Stimulated activated CD8-positive, alpha-beta memory T cell treated with anti-CD3 and anti-CD28 coated beads, Interleukin-7, amount 100 ng/mL, for 48 hours (primary cell): Measurements from ENCODE around the gene INPP4A.
"Not testable (repeated sequence)": the region's sequence is repeated elsewhere in the genome, so short reads cannot be mapped to it uniquely, and the experiment has no call there.

ENCODE experiments used
- DNase-seq, 2 donors: peaks; one replicate each; pipeline ENCODE4 v3.0.0-alpha.2; 2020; ENCODE audit warnings: low read depth in 1 of 2; ENCODE audit errors: extremely low read depth in 1 of 2

INPP4A gene

DNA sequence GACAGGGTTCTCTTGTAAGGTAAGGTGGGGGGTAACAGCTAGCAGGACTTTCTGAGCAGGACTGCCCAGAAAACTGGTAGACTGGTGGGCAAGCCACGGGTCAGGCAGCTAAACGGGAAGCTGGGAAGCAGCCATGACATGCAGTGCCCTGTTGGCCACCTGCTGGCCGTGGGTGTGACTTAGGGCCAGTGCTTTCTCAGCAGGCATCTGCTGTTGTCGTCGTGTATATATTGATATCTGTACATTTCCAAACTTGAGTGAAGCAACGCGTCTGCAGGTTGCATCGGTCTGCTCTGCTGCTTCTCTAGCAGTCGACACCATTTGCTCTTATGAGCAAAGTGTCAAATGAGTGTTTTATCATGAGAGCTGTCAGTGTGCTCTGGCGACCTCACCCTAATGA lies 132.7 kb downstream of the INPP4A start:
- DNase-seq: no peak

DNA sequence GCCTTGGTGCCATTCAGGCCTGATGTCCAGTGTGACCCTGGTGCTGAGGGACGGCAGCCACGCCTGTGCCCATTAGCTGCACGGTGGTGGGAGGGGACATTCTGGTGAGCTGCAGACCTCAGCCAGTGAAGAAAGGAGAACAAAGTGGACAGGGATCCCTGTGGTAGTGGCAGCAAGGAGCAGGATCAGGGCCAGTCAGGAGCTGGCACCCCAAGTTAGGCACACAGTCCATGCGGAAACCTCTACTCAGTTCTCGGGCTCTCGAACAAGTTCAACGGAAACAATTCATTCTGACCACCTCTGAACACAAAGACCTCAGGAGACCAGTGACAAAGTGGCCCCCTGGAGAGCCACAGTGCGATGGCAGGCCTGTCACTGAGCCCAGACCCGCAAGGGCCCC lies 133.6 kb downstream of the INPP4A start:
- DNase-seq: no peak

- DNase-seq: no peak
Measured at GRCh38 chr2:98579926-98580325, 135.3 kb downstream of the INPP4A start.

GRCh38 chr2:98580656-98581284 lies 136.1 kb downstream of the INPP4A start:
- DNase-seq: no peak

- DNase-seq: no peak
Measured at GRCh38 chr2:98582523-98582922, 137.9 kb downstream of the INPP4A start.

GRCh38 chr2:98583276-98583675 lies 138.6 kb downstream of the INPP4A start:
- DNase-seq: no peak

GRCh38 chr2:98583816-98584618 lies 139.4 kb downstream of the INPP4A start:
- no peak for DNase-seq

DNA sequence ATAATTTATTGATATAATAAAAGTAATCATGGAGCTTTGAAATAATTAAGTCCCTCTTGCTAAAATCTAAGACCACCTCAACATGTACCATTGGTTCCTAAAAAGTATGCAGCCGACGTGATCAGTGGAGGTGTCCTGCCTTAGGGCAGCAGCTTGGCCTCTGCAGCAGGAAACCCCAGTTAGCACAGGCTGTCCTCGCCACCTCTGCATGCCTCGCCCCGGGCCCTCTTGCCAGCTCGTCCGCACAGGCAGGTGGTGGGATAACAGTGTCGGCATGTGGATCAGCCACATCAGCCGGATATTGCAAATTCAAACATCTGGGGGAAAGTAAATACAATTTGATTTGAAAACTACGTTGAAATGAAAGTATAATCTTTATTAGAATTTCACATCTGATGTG lies 140.7 kb downstream of the INPP4A start:
- no peak for DNase-seq

DNA sequence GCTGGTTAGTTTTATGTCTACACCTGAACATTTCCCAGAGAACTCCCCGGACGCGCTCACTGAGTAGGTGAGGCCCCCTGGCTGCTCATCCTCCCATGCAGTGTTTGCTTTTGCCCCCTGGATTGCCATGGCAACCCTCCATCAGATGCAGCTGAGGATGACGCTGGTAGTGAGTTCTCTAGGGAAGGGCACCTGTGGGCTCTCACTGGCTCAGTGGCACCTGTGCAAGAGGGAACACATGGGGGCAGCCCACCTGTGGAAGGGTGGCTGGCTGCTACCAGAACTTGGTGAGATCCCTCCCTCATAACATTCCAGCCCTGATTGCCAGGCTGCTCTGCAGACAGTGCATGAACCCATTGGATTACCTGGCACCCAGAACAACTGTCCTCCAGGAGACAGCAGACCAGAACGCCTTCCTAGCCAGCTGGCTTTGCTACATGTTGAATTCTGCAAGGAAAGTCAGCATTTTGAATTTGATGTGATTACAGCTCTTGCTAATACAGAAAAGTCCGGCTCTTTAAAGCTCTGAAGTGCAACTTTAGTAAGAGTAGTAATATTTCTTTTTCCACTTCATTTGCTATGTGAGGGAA lies 142.0 kb downstream of the INPP4A start:
- no peak for DNase-seq

DNA sequence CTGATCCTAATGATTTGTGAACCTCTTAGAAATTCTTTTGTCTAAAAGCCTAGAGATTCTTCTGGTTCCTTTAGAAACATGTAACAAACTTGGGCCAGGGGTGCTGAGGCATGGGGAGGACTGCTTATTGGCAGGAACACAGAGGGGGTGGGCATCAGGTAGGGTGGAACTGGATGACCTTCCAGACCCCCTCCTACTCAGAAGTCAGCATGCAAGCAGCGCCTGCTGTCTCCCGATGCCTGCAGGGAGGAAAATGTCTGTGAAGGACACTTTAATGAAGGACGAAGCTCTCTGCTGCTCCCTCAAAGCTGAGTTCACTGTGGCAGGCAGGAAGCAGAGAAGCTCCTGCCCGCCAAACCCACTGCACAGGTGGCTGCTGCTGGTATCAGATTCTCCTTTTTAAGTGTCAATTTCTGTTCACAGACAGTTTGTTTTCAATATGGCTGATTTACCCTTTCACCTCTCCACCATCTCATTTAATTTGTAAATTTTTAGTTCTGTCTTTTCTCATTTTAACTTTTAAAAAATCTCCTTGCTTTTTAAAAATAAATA lies 144.3 kb downstream of the INPP4A start:
- DNase-seq: no peak

DNA sequence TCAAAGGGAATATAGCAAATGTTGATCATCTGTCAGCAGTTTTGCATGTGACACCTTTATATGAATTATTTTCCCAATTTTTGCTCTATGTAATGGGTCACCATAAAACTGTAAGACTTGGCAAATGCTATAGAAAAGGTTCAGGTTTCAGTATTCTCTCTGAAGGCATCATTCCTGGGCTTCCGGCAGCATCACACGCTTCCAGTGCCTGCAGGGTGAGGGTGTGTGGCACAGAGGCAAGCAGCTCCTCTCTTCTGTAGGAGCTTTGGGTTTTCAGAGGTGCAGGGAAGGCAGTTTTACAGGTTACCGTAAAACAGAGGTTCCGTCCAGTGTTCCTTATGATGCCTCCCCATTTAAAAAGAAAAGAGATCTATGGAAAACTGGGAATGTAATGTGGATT lies 144.8 kb downstream of the INPP4A start:
- no peak for DNase-seq

GRCh38 chr2:98592565-98592964 lies 147.9 kb downstream of the INPP4A start:
- DNase-seq: no peak

DNA sequence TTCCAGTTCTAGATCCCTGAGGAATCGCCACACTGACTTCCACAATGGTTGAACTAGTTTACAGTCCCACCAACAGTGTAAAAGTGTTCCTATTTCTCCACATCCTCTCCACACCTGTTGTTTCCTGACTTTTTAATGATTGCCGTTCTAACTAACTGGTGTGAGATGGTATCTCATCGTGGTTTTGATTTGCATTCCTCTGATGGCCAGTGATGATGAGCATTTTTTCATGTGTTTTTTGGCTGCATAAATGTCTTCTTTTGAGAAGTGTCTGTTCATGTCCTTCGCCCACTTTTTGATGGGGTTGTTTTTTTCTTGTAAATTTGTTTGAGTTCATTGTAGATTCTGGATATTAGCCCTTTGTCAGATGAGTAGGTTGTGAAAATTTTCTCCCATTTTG lies 150.0 kb downstream of the INPP4A start:
- DNase-seq: not testable (repeated sequence)

GRCh38 chr2:98598781-98599428 lies 154.2 kb downstream of the INPP4A start:
- no peak for DNase-seq

- no peak for DNase-seq
Measured at GRCh38 chr2:98601532-98602132, 157.0 kb downstream of the INPP4A start.

- no peak for DNase-seq
Measured at GRCh38 chr2:98604547-98604946, 159.9 kb downstream of the INPP4A start.

GRCh38 chr2:98605076-98605475 lies 160.4 kb downstream of the INPP4A start:
- no peak for DNase-seq

GRCh38 chr2:98606431-98606830 lies 161.8 kb downstream of the INPP4A start:
- no peak for DNase-seq

DNA sequence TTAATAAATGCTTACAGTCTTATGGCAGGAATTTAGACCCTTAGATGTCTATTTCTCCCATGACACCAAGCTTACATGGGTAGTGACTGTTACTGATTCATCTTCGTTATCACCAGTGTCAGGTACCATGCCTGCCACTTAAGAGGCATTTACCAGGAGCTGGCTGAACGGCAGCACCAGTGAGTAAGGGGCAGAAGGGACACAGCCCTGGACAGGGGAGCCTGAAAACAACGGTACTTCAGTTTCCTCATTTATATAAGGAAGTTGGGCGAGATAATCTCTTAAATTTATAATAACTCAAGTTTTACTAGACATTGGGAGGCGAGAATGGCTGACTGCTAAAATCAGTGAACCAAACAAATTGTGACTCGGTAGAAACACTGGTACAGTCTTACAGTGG lies 162.4 kb downstream of the INPP4A start:
- no peak for DNase-seq

DNA sequence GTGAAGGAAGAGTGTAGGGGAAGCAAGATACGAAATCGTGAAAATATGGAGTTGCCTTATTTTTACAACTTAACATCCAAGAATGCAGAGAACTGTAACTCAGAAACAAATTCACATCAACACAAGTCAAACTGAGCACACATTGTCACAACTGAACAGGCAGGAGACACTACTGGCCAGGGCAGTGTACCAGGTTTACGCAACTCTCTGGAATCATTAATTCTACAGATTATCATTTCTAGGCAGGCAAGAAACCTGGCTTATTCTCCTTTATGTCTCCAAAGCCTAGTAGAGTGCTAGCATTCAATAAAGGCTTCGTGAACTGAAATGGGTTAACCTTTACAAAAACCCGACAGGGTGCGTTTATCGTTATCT lies 163.1 kb downstream of the INPP4A start:
- DNase-seq: no peak
